AG09309 (cell line): ENCODE data around the gene PRKAG2.

Experiments
- DNase-seq: peaks from one replicate; pipeline ENCODE4 v3.0.0-alpha.2; 2010; ENCODE audit warnings: low read depth
- H3K4me3 ChIP-seq: 2 replicates; pipeline ENCODE4 v1.5.1; 2011; ENCODE audit warnings: mild to moderate bottlenecking, low read depth, low read length, moderate library complexity; ENCODE audit not compliant: control insufficient read depth
- TF ChIP-seq, protein P1 (sequence below): IDR thresholded peaks from 2 replicates; pipeline ENCODE4 v1.5.1; 2011; ENCODE audit warnings: mild to moderate bottlenecking, low read depth, low read length, inconsistent platforms; ENCODE audit not compliant: insufficient read depth, control insufficient read depth; ENCODE audit errors: missing control alignments

Gene PRKAG2

DNA sequence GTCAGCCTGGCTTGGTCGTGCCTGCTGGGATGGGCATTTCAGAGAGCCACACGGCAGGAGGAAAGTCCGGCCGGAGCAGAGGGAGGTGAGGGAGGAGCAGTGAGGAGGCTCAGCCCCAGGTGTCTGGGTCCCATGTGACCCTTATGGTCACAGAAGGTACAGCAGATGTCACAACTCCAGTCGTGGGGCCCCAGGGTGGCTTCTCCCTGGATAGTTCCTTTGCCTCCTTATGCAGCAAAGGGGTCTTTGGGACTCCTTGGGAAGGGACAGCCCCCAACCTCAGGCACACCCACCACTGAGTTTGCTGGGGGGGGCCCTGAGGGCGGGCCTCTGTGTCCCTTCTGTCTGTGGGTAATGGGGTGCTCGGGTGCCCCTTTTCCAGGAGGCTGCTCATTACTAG is 19.6 kb upstream of the PRKAG2 start:
- no peak overlapping the region for H3K4me3 ChIP-seq
- TF ChIP-seq, protein P1, sequence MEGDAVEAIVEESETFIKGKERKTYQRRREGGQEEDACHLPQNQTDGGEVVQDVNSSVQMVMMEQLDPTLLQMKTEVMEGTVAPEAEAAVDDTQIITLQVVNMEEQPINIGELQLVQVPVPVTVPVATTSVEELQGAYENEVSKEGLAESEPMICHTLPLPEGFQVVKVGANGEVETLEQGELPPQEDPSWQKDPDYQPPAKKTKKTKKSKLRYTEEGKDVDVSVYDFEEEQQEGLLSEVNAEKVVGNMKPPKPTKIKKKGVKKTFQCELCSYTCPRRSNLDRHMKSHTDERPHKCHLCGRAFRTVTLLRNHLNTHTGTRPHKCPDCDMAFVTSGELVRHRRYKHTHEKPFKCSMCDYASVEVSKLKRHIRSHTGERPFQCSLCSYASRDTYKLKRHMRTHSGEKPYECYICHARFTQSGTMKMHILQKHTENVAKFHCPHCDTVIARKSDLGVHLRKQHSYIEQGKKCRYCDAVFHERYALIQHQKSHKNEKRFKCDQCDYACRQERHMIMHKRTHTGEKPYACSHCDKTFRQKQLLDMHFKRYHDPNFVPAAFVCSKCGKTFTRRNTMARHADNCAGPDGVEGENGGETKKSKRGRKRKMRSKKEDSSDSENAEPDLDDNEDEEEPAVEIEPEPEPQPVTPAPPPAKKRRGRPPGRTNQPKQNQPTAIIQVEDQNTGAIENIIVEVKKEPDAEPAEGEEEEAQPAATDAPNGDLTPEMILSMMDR = no peak
- no peak for DNase-seq

DNA sequence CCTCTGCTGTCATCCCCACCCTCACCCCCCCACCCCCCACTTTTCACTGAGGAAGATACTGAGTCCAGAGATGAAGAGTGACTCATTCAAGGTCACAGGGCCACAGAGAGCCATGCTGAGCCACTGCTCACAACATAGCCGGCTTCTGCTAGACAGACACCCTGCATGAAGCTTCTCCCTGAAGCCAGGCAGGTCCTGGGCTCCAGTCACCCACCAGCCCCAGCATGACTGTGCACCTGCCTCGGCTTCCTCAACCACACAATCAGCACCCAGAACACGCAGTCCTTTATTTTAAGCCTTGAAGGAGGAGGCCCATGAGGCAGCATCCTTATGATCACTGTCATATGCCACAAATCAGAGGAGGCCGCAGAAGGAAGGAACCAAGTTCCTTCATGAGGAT is 19.2 kb upstream of the PRKAG2 start:
- no peak for DNase-seq
- no peak overlapping the region for H3K4me3 ChIP-seq
- TF ChIP-seq, protein P1 = no peak

DNA sequence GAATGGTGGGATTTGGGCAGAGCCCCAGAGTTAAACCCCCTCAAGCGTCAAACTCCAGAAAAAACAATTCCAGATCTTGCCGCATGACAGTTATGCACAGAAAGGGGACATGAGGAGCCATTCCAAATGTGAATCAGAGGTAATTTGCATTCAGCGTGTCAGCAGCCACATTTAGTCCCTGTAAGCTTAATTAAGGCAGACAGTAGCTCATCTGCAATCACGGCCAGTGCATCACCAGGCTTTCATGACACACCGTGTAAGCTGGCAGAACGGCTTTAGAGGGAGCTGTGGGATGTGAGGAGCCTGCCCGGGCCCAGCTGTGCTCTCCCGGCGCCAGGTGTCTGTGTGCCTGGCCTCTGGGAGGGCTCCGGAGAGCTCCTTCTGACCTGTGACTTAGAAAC is 18.7 kb upstream of the PRKAG2 start:
- TF ChIP-seq, protein P1 = no peak
- no peak for DNase-seq
- H3K4me3 ChIP-seq = no peak overlapping the region

DNA sequence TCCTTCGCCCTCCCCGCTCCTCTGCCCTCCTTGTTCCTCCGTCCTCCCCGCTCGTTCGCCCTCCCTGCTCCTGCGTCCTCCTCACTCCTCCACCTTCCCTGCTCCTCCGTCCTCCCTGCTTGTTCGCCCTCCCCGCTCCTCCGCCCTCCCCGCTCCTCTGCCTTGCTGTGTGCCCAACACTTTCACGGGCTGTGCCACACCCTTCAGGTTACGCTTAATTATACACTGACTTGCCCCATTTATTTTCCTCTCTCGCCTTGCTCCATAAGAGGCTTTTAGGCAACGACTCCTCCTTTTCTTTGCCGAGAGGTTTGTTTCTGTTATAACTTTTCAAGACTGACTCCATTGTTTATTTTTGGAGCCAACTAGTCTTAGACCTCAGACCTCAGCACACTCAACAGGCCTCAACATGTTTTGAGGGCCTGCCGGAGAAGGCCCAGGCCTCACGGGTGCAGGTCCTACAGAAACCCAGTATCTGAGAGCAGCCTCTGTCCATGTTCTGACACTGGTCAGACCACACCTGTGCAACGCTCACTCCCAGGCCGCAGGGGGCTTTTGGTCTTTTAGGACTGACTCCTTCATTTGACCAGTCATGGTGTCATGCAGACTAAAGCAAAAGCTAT is 18.2 kb upstream of the PRKAG2 start:
- no peak overlapping the region for H3K4me3 ChIP-seq
- TF ChIP-seq, protein P1 = no peak
- DNase-seq = no peak

DNA sequence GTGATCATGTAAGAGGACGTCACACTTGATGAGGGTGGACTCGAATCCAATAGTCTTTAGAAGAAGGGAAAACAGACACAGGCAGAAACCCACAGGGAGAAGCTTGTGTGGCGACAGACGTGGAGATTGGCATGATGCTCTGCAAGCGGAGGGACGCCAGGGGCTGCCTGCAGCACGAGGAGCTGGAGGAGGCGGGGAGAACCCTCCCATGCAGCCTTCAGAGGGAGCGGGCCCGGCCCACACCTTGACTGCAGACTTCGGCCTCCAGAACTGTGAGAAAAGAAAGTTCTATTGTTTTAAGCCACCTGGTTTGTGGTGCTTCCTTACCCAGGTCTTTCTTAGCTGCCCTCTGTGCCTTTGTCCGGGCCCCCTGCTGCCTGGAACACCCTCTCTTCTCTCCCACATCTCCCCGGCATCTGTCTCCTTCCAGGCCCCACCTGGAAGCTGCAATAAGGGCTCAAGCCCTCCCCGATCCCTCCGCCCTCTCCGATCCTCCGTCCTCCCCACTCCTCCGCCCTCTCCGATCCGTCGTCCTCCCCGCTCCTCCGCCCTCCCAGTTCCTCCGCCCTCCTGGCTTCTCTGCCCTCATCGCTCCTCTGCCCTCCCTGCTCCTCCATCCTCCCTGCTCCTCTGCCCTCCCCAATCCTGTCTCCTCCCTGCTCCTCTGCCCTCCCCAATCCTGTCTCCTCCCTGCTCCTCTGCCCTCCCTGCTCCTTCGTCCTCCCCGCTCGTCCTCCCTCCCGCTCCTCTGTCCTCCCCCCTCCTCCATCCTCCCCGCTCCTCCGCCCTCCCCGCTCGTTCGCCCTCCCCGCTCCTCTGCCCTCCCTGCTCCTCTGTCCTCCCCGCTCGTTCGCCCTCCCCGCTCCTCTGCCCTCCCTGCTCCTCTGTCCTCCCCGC is 17.4 kb upstream of the PRKAG2 start:
- no peak overlapping the region for H3K4me3 ChIP-seq
- DNase-seq = no peak
- TF ChIP-seq, protein P1 = no peak

DNA sequence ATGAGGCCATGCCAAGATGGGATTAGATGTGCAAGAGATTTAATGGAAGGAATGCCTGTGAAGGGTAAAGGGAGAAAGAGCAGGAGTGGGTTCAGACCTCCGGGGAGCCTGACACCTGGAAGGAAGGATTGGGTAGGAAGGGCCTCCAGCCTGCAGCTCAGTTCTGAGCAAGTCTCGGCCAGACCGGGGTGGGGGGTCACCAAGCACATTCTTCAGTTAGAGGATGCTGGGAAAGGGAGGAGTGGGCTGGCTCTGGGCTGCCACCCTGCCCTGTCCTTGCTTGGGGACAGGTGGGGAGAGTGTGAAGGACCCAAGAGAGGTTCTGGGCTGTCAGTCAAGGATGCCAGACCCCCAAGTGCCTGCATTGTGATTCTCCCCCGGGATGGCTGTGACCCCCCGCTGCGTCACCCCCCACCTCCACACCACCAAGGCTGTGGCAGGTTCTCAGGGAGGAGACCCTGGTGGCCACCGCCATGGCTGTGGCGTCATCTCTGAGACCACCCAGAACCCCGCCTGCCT is 16.5 kb upstream of the PRKAG2 start:
- H3K4me3 ChIP-seq = no peak overlapping the region
- TF ChIP-seq, protein P1 = no peak

More for the DNA sequence above, 16.5 kb upstream of the PRKAG2 start:
- no peak for DNase-seq
